HG03565 (cell line): Measurements from ENCODE around the gene GNRH2.
"Not testable (repeated sequence)": the region's sequence is repeated elsewhere in the genome, so short reads cannot be mapped to it uniquely, and the experiment has no call there.

Experiments
- ATAC-seq: cut with Tn5 transposase; IDR thresholded peaks from one replicate; pipeline ENCODE4 v1.9.1; 2021; ENCODE audit warnings: mild to moderate bottlenecking, moderate library complexity; ENCODE audit not compliant: unreplicated experiment

GNRH2 gene

DNA sequence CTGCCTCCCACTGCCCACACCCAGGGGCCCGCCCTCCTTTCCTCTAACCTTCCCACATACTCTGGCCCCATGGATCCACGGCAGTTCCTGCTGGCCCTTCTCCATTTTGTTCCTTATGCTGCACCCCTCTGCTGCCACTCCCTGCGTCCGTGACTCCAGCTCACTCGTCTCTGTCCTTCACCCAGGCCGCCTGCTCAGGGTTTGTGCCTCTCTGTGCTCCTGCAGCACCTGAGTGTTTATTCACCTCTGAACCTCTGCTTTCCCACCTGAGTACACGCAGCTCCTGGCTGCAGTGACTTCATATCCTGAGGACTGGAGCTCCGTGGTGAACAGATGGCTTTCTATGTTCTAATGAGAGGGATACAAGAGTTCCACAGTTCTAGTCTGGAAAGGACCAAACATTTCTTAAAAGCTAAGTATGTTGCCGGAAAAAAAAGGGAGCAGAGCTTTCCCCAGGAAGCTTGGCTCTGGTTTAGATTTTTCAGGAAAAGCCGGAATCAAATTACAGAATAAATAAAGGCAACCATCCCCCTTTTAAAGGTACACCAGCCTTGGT lies 1.5 kb upstream of the GNRH2 start:
- no peak for ATAC-seq

DNA sequence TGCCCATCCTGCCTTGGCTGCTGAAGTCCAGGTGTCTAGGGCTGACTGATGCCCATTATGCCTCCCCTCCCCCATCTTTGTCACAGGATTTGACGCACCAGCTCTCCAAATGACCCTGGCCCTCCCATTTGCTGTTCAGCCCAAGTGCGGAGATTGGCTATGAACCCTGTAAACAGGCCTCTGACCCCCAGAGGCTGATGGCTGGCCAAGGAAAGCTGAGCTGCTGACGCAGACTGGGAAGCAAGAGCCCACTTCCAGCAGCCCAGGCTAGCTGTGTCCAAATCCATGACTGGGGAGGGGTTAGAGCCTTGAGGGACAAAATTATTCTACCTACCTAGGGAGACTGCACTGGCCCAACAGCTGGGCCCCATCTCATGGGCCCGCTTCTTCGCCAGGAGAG lies 797 bp upstream of the GNRH2 start:
- ATAC-seq = no peak

DNA sequence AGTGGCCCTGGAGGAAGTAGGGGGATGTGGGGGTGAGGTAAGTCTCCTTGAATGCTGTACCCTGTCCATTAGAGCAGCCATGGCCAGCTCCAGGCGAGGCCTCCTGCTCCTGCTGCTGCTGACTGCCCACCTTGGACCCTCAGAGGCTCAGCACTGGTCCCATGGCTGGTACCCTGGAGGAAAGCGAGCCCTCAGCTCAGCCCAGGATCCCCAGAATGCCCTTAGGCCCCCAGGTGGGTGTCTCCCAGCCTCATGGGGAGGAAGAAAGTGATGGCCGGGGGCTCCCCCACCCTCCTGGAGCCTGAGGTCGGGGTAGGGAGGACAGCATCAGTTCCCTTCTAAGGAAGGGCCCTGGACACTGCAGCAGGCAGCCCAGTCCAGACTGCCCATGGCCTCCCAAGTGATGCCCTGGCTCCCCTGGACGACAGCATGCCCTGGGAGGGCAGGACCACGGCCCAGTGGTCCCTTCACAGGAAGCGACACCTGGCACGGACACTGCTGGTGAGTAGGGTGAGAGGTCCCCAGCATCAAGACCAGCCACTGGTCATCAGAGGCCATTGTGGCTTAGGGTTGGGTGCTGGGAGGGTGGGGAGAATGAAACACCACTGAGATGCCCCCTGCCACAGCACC lies 1.0 kb downstream of the GNRH2 start:
- ATAC-seq = no peak

DNA sequence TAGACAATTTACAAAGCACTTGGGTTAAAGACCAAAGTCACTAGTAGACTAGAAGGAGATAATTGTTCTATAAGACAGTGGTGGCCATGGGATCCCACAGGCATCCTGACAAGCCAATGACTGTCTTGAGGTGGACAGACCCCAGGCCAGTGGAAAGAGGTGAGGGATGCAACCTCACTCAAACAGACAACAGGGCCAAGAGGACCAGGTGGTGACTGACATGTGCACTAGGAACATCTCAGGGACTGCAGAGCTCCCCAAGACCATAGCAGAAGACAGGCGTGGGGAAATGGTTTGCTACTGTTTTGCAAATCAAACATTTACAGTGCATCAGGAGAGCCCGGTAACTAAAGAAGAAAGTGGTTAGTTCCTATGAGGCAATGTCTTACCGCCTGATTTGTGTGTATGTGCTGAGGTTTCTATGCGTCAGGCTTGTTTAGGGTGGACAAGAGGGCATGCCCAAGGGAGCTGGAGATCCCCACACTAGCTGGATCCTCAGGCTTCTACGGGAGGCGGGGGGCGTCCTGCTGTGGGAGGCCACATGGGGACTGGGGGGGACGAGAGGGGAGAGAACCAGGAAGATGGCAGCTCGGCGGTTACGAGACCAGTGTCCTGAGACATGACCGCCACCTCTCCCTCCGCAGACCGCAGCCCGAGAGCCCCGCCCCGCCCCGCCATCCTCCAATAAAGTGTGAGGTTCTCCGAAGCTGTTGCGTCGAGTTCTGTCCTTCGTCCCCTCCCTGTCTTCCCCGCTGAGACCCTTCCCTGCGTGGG lies 1.8 kb downstream of the GNRH2 start:
- ATAC-seq = peak; percentile 1

DNA sequence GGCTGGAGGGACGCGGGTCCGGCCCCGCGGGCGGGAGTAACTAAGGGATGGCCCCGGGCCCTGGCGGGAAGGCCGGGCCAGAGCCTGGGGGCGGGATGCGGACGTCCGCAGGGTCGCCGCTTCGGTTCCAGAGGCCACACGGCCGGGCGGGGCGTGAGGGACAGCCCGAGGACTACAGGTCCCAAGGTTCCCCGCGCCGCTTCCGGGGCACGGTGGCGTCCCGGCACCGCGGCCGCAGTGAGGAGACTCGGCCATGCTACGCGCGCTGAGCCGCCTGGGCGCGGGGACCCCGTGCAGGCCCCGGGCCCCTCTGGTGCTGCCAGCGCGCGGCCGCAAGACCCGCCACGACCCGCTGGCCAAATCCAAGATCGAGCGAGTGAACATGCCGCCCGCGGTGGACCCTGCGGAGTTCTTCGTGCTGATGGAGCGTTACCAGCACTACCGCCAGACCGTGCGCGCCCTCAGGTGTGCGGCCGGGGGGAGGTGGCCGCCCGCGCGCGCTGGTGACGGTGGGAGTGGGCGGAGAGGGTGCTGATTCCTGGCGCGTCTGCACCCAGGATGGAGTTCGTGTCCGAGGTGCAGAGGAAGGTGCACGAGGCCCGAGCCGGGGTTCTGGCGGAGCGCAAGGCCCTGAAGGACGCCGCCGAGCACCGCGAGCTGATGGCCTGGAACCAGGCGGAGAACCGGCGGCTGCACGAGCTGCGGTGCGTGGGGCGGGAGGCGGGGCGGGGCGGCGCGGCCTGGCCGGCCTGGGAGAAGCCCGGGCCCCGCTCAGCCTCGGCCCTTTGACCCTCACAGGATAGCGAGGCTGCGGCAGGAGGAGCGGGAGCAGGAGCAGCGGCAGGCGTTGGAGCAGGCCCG lies 2.6 kb downstream of the GNRH2 start, which contains the start of gene MRPS26:
Gene MRPS26, plus strand, starts transcription at position 237 of the 861 bp plus-strand sequence. Its CDS starts 17 bp downstream, at position 254.
- peak; percentile 83 for ATAC-seq

DNA sequence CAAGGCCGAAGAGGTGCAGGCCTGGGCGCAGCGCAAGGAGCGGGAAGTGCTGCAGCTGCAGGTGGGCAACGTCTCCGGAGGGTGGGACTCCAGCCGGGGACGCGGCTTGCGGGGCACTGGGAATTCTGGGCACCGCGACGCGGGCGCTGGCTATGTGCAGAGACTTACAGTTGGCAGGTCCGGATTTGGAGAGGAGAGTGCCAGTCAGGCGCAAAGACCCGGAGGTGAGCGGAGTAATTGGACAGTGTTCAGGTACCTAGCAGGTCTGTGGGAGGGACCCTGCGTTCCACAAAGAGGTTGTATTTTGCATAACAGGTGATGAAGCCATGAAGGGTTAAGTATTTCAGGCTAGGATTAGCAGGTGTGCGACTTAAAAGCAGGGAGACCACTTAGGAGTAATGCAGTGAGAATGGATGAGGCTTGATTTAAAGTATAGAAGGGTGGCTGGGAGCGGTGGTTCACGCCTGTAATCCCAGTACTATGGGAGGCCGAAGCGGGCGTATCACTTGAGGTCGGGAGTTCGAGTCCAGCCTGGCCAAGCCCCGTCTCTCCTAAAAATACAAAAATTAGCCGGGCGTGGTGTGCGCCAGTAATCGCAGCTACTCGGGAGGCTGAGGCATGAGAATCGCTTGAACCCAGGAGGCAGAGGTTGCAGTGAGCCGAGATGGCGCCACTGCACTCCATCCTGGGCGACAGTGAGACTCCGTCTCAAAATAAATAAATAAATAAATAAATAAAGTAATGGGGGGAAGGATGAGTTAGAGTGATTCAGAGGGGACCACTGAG lies 3.4 kb downstream of the GNRH2 start:
- no peak for ATAC-seq

DNA sequence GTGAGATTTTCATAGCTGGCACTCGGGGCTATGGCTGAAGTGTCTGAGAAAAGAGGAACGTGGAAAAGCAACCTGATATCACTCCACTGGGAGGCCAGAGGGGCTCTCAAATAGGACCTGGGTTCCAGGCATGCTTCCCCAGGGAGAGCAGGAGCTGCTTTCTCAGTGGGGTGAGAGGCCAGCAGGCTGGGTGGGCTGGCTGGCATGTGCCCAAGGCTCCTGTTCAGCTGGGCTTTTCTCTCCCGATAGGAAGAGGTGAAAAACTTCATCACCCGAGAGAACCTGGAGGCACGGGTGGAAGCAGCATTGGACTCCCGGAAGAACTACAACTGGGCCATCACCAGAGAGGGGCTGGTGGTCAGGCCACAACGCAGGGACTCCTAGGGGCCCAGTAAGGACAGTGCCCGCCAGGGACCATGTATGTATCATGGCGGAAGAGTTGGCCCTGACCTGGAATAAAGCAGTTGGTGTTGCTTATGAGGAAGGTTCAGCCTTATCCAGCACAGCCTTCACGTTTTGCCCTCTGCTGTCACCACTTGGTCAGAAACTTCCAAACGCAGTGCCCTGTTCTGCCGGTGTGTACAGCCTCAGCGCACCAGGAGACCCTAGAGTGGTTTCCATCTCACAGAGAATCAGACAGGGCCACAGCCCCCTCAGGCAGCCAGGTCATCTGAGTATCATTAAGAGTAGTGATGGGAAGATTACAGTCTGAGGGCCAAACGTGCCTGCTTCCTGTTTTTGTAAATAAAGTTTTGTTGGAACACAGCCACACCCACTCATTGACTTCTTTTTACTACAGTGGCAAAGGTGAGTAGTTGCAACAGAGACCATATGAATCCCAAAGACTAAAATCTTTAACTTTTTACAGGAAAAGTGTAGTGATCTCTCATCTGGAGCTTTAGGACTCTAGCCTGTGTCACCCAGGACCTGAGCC lies 4.3 kb downstream of the GNRH2 start:
- no peak for ATAC-seq

DNA sequence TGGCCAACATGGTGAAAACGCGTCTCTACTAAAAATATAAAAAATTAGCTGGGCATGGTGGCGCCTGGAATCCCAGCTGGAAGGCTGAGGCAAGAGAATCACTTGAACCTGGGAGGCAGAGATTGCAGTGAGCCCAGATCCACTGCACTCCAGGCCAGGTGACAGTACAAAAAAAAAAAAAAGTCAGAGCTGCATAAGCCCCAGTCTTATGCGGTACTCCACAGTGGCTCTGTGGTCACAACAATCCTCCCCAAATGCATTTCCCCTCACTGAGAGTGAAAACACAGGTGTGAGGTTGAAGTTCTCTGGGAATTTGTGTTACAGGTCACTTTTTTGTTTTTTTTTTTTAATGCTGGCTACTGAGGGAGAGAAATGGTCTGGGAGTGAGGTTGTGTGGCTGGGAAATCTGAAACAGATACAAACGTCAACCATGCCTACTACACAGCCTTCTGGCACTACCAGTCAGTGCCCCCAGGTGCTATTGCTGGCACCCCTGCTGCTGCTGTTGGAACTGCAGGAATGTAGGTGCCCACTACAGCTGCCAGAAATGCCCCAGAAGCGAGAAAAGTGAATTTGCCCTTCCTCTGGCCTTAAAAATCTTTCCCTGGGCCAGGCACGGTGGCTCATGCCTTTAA lies 8.1 kb downstream of the GNRH2 start:
- no peak for ATAC-seq

DNA sequence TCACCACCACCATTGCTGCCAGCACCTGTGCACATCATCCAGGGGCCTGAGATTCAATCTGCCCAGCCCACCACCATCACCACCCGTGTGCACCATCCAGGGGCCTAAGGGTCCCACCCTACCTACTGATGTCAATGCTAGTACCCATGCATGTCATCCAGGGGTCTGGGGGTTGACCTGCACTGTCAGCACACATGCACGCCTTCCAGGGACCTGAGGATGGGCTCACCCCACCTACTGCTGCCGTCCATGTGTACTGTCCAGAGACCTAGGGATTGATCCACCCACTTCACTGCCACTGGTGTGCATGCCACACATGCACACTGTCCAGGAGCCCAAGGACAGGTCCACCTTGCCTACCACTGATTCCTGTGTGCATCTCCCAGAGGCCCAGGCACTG lies 16.1 kb downstream of the GNRH2 start:
- no peak for ATAC-seq

DNA sequence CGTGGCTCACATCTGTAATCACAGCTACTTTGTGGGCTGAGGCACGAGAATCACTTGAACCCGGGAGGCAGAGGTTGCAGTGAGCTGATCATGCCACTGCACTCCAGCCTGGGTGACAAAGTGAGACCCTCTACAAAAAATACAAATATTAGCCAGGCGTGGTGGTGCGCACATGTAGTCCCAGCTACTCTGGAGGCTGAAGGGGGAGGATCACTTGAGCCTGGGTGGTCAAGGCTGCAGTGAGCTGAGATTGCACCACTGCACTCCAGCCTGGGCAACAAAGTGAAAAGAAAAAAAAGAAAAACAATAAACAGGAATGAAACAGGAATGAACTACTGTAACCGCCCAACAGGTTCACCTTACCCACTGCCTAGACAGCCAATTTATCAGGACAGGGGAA lies 20.7 kb downstream of the GNRH2 start:
- ATAC-seq = not testable (repeated sequence)

DNA sequence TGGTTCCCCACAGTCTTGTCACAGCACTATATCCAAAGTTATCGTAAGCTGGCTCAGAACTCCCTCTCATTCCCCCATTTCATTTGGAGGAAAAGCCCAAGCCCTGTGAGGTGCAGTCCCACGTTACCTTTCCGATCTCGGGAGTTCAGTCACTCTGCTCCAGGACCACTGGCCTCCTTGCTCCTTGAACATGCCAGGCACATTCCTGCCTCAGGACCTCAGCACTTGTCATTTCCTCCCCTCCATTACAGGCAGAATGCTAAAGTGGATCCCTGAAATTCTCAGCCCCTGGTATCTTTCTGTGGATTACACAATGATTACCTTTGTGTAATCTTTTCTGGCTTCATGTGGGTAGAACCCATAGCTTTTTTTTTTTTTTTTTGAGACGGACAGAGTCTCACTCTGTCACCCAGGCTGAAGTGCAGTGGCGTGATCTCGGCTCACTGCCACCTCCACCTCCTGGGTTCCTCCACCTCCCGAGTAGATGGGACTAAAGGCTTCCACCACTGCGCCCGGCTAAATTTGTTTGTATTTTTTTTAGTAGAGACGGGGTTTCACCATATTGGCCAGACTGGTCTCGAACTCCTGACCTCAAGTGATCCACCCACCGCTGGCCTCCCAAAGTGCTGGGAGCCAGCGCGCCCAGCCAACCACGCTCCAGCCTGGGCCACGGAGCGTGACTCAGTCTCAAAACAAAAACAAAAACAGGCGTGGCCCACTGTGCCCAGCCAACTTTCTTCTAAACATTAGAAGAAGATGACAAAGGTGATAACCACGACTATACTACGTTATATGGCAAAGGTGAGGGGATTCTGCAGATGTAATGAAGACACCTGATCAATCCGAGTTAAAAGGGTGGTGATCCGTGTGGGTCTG lies 24.0 kb downstream of the GNRH2 start:
- no peak for ATAC-seq

DNA sequence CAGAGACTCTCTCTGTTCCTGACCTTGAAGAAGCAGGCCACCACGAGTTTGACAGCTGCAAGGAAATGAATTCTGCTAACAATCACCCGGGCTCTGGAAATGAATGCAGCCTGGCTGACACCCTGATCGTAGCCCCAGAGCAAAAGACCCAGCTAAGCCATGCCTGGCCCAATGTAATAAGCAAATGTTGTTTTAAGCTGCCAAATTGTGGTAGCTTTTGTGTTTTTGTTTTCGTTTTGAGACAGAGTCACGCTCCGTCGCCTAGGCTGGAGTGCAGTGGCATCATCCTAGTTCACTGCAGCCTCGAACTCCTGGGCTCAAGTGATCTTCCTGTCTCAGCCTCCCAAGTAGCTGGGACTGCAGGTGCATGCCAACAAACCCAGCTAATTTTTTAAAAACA lies 24.7 kb downstream of the GNRH2 start:
- ATAC-seq = no peak

DNA sequence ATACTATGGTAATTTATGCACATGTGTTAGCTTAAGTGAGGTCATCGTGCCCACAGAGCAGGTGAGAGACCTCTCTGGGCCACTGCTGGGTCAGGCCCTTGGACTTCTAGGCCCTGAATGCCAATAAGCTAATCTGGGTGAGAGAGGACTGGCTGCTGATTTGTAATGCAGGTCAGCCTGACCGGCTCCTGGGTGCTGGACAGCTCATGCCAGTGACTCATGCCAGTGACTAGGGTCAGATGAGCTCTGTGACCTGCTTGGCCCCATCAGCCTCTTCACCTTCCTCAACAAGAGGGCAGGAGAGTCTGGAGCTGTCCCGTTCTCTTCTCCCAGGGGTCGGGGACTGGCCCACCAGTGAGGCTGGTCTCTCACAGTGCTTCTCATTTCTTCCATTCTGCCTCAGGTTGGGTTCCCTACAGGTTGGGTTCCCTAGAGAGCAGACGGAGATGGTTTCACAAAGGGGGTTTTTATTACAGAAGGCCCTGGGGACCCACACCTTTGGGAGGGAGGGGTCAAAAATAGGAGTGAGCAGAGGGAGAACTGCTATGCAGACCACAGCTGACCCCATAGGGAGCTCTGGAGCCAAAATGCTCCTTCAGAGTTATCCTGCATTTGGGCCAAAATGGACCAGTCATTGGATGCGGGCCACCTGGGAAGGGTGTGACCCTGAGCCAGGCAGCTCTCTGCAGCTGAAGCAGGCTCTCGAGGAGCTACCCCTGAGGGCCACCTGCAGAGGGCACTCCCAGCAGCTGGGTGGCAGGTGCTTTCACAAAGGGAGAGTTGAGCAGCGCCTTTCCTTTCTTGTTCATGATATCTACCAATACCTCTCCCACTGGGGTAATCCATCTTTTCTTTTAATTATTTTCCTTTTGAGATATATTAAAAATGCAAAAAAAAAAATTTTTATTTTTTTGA lies 25.8 kb downstream of the GNRH2 start:
- ATAC-seq = no peak

DNA sequence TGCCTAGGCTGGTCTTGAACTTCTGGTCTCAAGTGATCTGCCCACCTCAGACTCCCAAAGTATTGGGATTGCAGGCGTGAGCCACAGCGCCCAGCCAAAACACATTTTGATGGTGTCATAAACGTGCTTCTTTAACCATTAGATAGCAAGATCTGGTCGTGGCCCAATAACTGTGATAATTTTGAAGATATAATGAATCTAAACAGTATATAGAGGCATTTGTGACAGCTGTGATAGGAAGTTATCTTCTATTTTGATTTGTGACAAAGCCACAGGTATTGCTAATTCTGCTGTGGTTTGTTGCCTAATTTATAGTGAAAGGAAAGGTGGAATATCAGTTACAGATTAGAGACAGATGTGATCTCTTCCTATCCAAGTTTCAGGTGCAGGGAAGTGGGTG lies 27.3 kb downstream of the GNRH2 start:
- no peak for ATAC-seq

DNA sequence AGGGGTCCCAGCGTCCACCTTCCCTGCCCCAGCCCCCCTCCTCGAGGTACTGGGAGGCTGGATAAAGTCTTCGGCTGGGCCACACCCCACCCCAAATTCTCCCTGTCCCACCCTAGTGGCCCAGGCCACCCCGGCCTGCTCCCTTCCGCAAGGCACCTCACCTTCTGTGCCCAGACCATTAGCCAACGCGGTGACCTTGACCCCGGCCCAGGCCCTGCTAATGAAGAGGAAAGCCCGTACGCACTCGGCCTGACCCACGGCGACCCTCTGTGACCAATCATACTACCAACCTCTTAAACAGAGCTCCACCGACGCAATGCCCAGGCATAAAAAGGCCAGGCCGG lies 27.8 kb downstream of the GNRH2 start:
- ATAC-seq = no peak

DNA sequence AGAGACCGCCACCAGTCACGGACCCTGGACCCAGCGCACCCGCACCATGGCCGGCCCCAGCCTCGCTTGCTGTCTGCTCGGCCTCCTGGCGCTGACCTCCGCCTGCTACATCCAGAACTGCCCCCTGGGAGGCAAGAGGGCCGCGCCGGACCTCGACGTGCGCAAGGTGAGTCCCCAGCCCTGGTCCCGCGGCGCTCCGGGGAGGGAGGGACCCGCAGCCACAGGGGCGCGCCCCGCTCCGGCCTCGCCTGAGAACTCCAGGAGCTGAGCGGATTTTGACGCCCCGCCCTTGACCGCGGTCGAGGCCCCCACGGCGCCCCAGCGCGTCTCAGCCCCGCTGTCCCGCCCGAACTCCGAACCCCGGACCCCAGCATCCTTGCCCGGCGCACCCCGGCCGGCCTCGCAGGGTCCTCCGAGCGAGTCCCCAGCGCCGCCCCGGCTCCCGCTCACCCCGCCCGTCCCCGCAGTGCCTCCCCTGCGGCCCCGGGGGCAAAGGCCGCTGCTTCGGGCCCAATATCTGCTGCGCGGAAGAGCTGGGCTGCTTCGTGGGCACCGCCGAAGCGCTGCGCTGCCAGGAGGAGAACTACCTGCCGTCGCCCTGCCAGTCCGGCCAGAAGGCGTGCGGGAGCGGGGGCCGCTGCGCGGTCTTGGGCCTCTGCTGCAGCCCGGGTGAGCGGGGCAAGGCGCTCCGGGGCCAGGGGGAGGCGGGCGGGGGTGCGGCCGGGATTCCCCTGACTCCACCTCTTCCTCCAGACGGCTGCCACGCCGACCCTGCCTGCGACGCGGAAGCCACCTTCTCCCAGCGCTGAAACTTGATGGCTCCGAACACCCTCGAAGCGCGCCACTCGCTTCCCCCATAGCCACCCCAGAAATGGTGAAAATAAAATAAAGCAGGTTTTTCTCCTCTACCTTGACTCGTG lies 28.4 kb downstream of the GNRH2 start, which contains the start of gene OXT:
Gene OXT, plus strand, starts transcription at position 11 of the 920 bp plus-strand sequence. Its CDS starts 36 bp downstream, at position 47.
- ATAC-seq = no peak
